HEK293T (cell line): Measurements from ENCODE around the gene CSNK2A2.

Experiments used
- CTCF ChIA-PET: fragments of 350-600 bp; formaldehyde crosslinking; extraction: SDS; loops from one replicate; lab custom pipeline; 2021; ENCODE audit warnings: antibody characterized with exemption, inconsistent platforms; lab: Yijun Ruan, JAX
- POLR2A ChIA-PET: fragments of 350-600 bp; formaldehyde crosslinking; extraction: SDS; loops from one replicate; lab custom pipeline; 2020; ENCODE audit warnings: antibody characterized with exemption, inconsistent platforms; lab: Yijun Ruan, JAX
- DNase-seq: peaks from one replicate; pipeline ENCODE4 v3.0.0; 2012; ENCODE audit warnings: mixed read lengths; ENCODE audit errors: extremely low spot score
- ARNT ChIP-seq: fragments of 450-650 bp; IDR thresholded peaks from 2 replicates; pipeline ENCODE4 v1.6.1; 2017; ENCODE audit warnings: mild to moderate bottlenecking
- BHLHE40 ChIP-seq: fragments of 450-650 bp; IDR thresholded peaks from 2 replicates; pipeline ENCODE4 v1.6.1; 2016; ENCODE audit warnings: mild to moderate bottlenecking, moderate library complexity, borderline replicate concordance
- CTBP1 ChIP-seq: fragments of 450-650 bp; IDR thresholded peaks from 2 replicates; pipeline ENCODE4 v1.6.1; 2016; ENCODE audit warnings: borderline replicate concordance
- ELF4 ChIP-seq: fragments of 450-650 bp; IDR thresholded peaks from 2 replicates; pipeline ENCODE4 v1.6.1; 2017; ENCODE audit warnings: antibody characterized with exemption
- FOXA1 ChIP-seq: fragments of 450-650 bp; IDR thresholded peaks from 2 replicates; pipeline ENCODE4 v1.6.1; 2016; ENCODE audit warnings: mild to moderate bottlenecking
- FOXK2 ChIP-seq: fragments of 450-650 bp; IDR thresholded peaks from 2 replicates; pipeline ENCODE4 v1.6.1; 2016; ENCODE audit warnings: mild to moderate bottlenecking
- FOXM1 ChIP-seq: fragments of 450-650 bp; IDR thresholded peaks from 2 replicates; pipeline ENCODE4 v1.6.1; 2017; ENCODE audit warnings: mild to moderate bottlenecking, borderline replicate concordance
- HDGF ChIP-seq: fragments of 450-650 bp; IDR thresholded peaks from 2 replicates; pipeline ENCODE4 v1.6.1; 2017; ENCODE audit warnings: antibody characterized with exemption, borderline replicate concordance
- L3MBTL2 ChIP-seq: fragments of 450-650 bp; conservative IDR thresholded peaks from 2 replicates; pipeline ENCODE4 v1.6.1; 2016; ENCODE audit warnings: mild to moderate bottlenecking
- LEF1 ChIP-seq: fragments of 450-650 bp; IDR thresholded peaks from 2 replicates; pipeline ENCODE4 v1.6.1; 2017; ENCODE audit warnings: mild to moderate bottlenecking, borderline replicate concordance
- NFRKB ChIP-seq: fragments of 450-650 bp; IDR thresholded peaks from 2 replicates; pipeline ENCODE4 v1.6.1; 2016; ENCODE audit warnings: mild to moderate bottlenecking, moderate library complexity
- PKNOX1 ChIP-seq: fragments of 450-650 bp; IDR thresholded peaks from 2 replicates; pipeline ENCODE4 v1.6.1; 2016
- SP1 ChIP-seq: fragments of 450-650 bp; IDR thresholded peaks from 2 replicates; pipeline ENCODE4 v1.6.1; 2017
- SUZ12 ChIP-seq: fragments of 450-650 bp; IDR thresholded peaks from 2 replicates; pipeline ENCODE4 v1.6.1; 2016; ENCODE audit warnings: mild to moderate bottlenecking
- TARDBP ChIP-seq: fragments of 450-650 bp; IDR thresholded peaks from 2 replicates; pipeline ENCODE4 v1.6.1; 2016
- ZNF384 ChIP-seq: fragments of 450-650 bp; IDR thresholded peaks from 2 replicates; pipeline ENCODE4 v1.6.1; 2016

Gene CSNK2A2

GRCh38 chr16:58186176-58186944 lies 11.5 kb downstream of the CSNK2A2 start:
- no peak for DNase-seq
- TF ChIP-seq ELF4, result no peak
- no peak for TF ChIP-seq HDGF
- TF ChIP-seq ZNF384, result no peak
- TF ChIP-seq LEF1, result no peak
- TF ChIP-seq NFRKB, result no peak
- TF ChIP-seq SUZ12, result no peak
- TF ChIP-seq SP1, result no peak
- TF ChIP-seq TARDBP, result no peak
- no peak for TF ChIP-seq L3MBTL2
- ChIA-PET POLR2A (interaction anchor here (1.5 kb wide), 1 partner anchor 10 kb away, joined by 4 read pairs; no protein-coding TSS in a partner anchor), CTCF (no interaction called here)

GRCh38 chr16:58177353-58177710 lies 20.6 kb downstream of the CSNK2A2 start:
- no peak for TF ChIP-seq TARDBP
- no peak for TF ChIP-seq LEF1
- TF ChIP-seq CTBP1, result no peak
- TF ChIP-seq NFRKB, result no peak
- no peak for TF ChIP-seq FOXM1
- no peak for TF ChIP-seq SP1
- no peak for TF ChIP-seq BHLHE40
- TF ChIP-seq ZNF384, result no peak
- no peak for TF ChIP-seq ELF4
- TF ChIP-seq HDGF, result no peak
- TF ChIP-seq SUZ12, result no peak
- no peak for TF ChIP-seq ARNT
- no peak for TF ChIP-seq FOXK2
- no peak for TF ChIP-seq PKNOX1
- no peak for TF ChIP-seq FOXA1
- no peak for TF ChIP-seq L3MBTL2
- CTCF ChIA-PET, result no interaction called here
- POLR2A ChIA-PET, result no interaction called here
- DNase-seq, result no peak

GRCh38 chr16:58176608-58177352 lies 21.1 kb downstream of the CSNK2A2 start:
- no peak for DNase-seq
- ChIA-PET CTCF (no interaction called here), POLR2A (no interaction called here)
- TF ChIP-seq ELF4, result no peak
- TF ChIP-seq SP1, result no peak
- no peak for TF ChIP-seq LEF1
- TF ChIP-seq PKNOX1, result no peak
- TF ChIP-seq ZNF384, result no peak
- TF ChIP-seq NFRKB, result no peak
- no peak for TF ChIP-seq L3MBTL2
- no peak for TF ChIP-seq SUZ12
- no peak for TF ChIP-seq FOXM1
- no peak for TF ChIP-seq CTBP1
- no peak for TF ChIP-seq BHLHE40
- TF ChIP-seq ARNT, result no peak

GRCh38 chr16:58170223-58170622 lies 27.7 kb downstream of the CSNK2A2 start:
- TF ChIP-seq LEF1, result no peak
- no peak for TF ChIP-seq CTBP1
- TF ChIP-seq ARNT, result no peak
- TF ChIP-seq FOXM1, result no peak
- no peak for TF ChIP-seq ELF4
- no peak for TF ChIP-seq L3MBTL2
- ChIA-PET POLR2A (interaction anchor here (0.9 kb wide), 1 partner anchor 13 kb away, joined by 3 read pairs; no protein-coding TSS in a partner anchor), CTCF (no interaction called here)
- no peak for DNase-seq

- CTCF ChIA-PET, result no interaction called here
- TF ChIP-seq NFRKB, result no peak
- no peak for TF ChIP-seq BHLHE40
- TF ChIP-seq SUZ12, result no peak
- TF ChIP-seq TARDBP, result no peak
- no peak for TF ChIP-seq ZNF384
- TF ChIP-seq ARNT, result no peak
- no peak for TF ChIP-seq LEF1
- no peak for TF ChIP-seq ELF4
- POLR2A ChIA-PET, result no interaction called here
- no peak for DNase-seq
Measured at GRCh38 chr16:58160855-58161254, 37.1 kb downstream of the CSNK2A2 start.

GRCh38 chr16:58158725-58159124 lies 39.2 kb downstream of the CSNK2A2 start:
- POLR2A ChIA-PET, result no interaction called here
- no peak for DNase-seq
- TF ChIP-seq PKNOX1 (no peak), NFRKB (no peak), SP1 (no peak), TARDBP (no peak), HDGF (no peak), ZNF384 (no peak)
- CTCF ChIA-PET, result no interaction called here
